Measurements from ENCODE around the gene PERM1.
"Not testable (repeated sequence)": the region's sequence is repeated elsewhere in the genome, so short reads cannot be mapped to it uniquely, and the experiment has no call there.

The PERM1 gene

GRCh38 chr1:1014799-1015681 is 33.1 kb upstream of the PERM1 start:
- DNase-seq: no peak

GRCh38 chr1:1013922-1014648 is 32.2 kb upstream of the PERM1 start:
- peak; percentile 41 for DNase-seq

DNA sequence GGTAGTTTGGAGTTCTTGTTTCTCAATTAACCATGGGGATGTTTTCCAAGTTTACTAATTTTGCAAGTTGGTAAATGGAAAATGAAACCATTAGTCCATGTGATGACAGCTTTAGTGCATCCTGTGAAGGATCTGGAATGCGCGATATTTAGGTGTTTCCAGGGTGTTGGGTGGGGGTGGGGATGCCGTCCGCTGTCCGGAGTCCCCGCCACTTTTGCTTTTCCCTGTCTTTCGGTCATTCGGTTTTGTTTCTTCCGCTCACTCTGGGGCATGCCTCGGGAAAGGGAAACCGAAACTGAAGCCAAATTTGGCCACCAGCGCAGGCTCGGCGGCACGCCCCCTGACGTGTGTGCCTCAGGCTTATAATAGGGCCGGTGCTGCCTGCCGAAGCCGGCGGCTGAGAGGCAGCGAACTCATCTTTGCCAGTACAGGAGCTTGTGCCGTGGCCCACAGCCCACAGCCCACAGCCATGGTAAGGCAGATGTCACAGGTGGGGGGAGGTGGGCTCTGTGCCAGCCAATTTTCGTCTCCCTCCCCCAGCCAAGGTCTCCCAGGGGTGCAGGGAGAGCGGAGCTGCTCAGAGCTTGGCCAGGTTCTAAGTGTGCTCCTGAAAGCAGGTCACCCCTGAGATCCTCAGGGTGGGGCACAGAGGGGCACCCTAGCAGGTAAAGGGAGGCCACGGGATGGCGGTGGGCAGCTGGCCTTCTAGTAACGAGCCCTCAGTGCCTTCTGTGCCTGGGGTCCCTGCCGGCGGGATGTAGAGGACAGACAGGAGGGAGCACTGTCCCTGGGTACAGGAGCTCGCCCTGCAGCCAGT is 31.4 kb upstream of the PERM1 start, which contains the start of gene ISG15:
Gene ISG15 (plus strand): TSS at position 393 of the 817 bp plus-strand sequence. CDS start 77 bp downstream, at position 470.
- peak; percentile 83 for DNase-seq

GRCh38 chr1:1012736-1013104 is 30.8 kb upstream of the PERM1 start:
- DNase-seq: not testable (repeated sequence)

DNA sequence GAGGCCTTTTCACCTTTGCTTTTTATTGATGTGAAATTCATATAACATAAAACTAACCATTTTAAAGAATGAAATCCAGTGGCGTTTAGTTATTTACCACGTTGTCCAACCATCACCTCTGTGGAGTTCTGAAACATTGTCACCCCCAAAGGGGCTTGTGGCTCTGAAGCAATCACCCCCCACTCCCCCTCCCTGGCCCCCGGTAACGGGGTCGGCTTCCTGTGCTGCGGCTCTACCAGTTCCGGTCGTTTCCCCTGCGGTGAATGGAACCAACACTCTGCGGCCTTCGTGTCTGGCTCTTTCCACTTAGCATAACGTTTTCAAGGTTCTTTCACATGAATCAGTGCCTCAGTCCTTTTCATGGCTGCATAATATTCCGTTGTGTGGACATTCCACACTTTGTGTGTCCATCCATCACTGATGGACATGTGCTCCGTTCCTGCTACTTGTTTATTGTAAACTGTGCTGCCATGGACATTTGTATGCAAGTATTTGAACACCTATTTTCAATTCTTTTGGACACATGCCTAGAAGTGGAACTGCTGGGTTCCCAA is 29.6 kb upstream of the PERM1 start:
- no peak for DNase-seq

DNA sequence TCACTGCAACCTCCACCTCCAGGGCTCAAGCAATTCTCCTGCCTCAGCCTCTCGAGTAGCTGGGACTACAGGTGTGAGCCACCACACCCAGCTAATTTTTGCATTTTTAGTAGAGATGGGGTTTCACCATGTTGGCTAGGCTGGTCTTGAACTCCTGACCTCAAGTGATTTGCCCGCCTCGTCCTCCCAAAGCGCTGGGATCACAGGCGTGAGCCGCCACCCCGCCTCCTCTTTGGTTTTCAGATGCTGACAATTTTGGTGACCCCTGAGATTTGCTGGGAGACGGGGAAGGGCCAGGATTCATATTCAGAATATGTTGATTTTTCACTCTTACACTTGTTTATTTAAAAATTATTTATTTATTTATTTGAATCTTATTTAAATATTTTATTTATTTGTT is 28.2 kb upstream of the PERM1 start:
- not testable (repeated sequence) for DNase-seq

DNA sequence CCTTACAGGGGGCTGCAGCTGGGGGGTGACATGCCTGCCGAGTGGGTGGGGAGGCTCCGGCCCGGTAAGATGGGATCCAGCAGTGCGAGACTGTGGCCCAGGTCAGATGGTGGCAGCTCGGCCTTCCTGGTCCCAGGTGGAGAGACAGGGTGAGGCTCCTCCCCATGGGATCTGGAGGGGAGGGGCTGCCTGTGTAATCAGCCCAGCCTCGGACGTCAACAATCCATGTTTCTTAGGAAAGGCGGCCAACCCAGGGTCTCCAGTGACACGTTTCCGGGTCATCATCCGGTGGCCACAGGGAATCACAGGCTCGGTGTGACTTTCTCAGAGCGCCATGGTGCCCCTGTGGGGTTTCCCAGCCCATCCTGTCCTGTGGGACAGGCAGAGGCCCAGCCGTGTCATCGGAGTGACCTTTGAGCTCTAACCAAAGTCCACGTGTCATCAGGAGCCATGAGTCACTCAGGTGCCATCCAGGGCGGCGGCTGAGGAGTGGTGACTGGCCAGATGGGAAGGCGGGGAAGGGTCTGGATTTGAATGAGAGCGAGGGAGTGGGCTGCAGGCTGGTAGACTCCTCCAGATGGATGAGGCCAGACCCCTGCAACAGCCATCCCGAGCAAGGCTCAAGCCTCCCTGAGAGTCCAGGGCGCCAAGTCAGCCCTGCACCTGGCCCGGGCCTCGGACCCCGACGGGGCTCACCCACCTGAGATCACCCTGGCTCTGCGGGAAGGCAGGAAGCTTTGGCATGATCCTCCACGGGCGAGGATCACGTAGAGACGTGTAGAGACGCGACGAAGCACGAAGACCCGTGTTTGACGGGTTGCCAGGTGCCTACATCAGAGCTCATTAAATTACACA is 24.6 kb upstream of the PERM1 start:
- DNase-seq: no peak

DNA sequence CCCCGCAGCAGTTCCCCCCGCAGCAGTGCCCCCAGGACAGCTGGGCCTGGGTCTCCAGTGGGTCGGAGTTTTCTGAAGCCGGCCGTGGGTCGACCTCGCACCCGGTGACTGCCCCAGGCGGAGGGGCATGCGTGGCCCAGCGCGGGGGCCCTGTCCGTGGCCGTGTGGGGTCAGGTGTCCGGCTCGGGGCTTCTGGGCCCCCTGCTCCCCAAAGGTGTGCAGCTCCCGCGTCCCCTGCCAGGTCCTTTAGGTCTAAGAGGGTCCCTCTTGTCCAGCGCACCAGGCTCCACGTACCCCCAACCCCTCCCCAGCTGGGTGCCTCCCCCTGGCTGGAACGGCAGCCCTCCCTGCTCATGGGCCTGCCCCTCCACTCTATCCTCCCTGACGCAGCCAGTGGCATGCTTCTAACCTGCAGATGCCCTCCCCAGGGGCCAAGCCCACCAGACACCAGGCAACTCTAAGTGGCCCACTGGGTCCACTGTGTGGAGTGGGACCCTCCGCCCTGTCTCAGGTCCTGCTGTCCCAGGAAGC is 23.9 kb upstream of the PERM1 start:
- DNase-seq: no peak

- DNase-seq: peak; percentile 55
Measured at GRCh38 chr1:1004780-1005697, 23.1 kb upstream of the PERM1 start.

- DNase-seq: no peak
Measured at GRCh38 chr1:1004420-1004779, 22.5 kb upstream of the PERM1 start.

- DNase-seq: no peak
Measured at GRCh38 chr1:1003618-1004419, 21.9 kb upstream of the PERM1 start.

DNA sequence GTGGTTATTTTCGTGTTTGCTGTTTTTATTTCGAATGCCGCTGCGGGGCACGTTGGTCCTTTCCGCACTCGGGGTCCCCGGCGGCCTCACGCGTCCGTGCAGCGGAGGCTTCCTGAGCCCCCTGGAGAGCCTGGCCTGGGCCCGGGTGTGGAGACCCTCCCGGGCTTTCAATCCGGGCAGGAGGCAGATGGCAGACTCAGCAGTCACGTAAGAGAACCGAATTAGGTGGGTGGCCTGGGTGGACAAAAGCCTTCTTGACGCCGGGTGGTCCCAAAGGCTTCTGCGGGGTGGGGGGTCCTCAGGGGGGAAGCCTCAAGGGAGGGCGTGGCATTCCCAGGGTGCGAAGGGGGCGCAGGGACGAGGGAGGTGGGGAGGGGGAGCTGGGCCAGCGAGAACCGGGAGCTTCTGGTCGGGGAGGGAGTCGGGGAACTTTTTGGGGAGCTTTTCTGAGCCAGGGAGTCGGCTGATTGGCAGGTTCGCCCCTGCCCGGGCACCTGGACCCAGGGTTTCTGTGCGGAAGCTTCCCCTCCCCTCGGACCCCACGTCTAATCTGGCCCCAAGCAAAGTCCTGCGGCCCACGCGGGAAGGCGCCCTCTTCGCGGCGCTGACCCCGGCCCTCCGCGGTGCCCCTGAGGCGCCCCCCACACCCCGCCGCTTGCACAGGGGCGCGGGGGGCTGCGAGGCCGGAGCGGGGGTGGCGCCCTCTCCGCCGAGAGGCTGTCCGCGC is 19.3 kb upstream of the PERM1 start:
- DNase-seq: no peak

DNA sequence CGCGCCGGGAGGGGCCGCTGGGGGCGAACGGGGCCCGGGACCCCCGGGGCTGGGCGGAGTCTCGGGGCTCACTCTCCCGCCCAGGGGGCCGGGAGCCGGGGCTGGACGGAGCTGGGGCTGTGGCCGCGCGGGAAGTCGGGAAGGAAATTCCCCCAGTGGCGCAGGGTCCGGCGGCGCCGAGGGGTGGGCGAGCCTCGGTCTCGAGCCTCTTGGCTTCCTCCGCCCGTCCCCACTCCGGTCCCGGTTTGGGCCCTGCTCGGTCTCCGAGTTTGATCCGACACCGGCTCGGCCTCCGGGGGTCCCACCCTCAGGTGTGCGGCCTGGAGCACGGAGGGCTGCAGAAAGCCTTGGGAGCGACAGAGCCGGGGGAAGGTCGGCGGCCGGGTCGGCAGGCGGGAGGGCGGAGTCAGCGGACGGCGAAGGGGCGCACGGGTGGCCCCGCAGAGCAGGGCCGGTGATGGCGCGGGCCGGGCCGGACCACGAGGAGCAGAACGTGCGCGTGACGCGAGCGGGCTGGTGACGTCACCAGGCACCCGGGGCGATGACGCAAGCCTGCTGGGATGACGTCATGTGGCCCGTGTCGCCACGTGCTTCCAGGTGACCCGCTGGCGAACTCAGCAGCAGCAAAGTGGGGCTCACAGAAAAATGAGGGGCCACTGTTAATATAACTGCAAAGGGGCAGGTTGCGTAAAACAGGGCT is 18.6 kb upstream of the PERM1 start:
- DNase-seq: peak; percentile 69

- DNase-seq: peak; percentile 88
Measured at GRCh38 chr1:999725-1000356, 17.9 kb upstream of the PERM1 start, which contains the start of gene HES4. HES4 (minus strand) TSS chr1:1000097; CDS start chr1:999973, 124 bp downstream.

- no peak for DNase-seq
Measured at GRCh38 chr1:998995-999724, 17.3 kb upstream of the PERM1 start.

DNA sequence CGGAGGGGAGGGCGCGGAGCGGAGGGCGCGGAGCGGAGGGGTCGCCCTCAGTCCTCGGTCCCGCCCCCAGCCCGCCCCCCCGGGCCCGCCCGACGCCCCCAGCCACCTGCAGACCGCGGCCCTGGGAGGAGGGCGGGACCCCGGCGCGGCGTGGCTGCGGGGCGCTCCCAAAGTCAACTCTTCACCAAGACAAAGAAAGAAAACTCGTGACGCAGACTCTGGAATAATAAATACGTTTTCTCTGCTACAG is 16.8 kb upstream of the PERM1 start:
- no peak for DNase-seq

All from fibroblast of upper back skin (primary cell).